Trophoblast cell (in vitro differentiated cells and primary cell): ENCODE measurements around the gene CD300LG.

ENCODE experiments used
- DNase-seq, 2 donors: peaks; one replicate each; pipeline ENCODE4 v3.0.0-alpha.2; 2016
- H2AFZ ChIP-seq: 2 replicates; pipeline ENCODE4 v1.6.1; 2013; ENCODE audit warnings: low read length, moderate library complexity, mild to moderate bottlenecking; ENCODE audit not compliant: insufficient read depth, poor library complexity
- H2AK5ac ChIP-seq: 2 replicates; pipeline ENCODE4 v1.6.1; 2013; ENCODE audit warnings: mild to moderate bottlenecking, low read length
- H2BK120ac ChIP-seq: 2 replicates; pipeline ENCODE4 v1.6.1; 2013; ENCODE audit warnings: low read length, mild to moderate bottlenecking, moderate library complexity; ENCODE audit not compliant: insufficient read depth, poor library complexity
- H2BK12ac ChIP-seq: 2 replicates; pipeline ENCODE4 v1.6.1; 2013; ENCODE audit warnings: mild to moderate bottlenecking, low read length, moderate library complexity
- H2BK5ac ChIP-seq: 2 replicates; pipeline ENCODE4 v1.6.1; 2013; ENCODE audit warnings: low read length, low read depth, moderate library complexity, mild to moderate bottlenecking; ENCODE audit not compliant: poor library complexity
- H3K14ac ChIP-seq: 2 replicates; pipeline ENCODE4 v1.6.1; 2013; ENCODE audit warnings: mild to moderate bottlenecking, low read length
- H3K18ac ChIP-seq: 2 replicates; pipeline ENCODE4 v1.6.1; 2013; ENCODE audit warnings: mild to moderate bottlenecking, low read length
- H3K23ac ChIP-seq: 2 replicates; pipeline ENCODE4 v1.6.1; 2013; ENCODE audit warnings: low read length
- H3K27ac ChIP-seq: 2 replicates; pipeline ENCODE4 v1.5.1; 2013; ENCODE audit warnings: low read depth, mild to moderate bottlenecking, inconsistent platforms, low read length, moderate library complexity
- H3K27me3 ChIP-seq: 2 replicates; pipeline ENCODE4 v1.6.1; 2013; ENCODE audit warnings: inconsistent platforms, mild to moderate bottlenecking, low read length, moderate library complexity; ENCODE audit not compliant: insufficient read depth
- H3K36me3 ChIP-seq, 2 experiments: 1 replicate in 1 of 2; 2 replicates in 1 of 2; pipeline ENCODE4 v1.6.1; 2013; ENCODE audit warnings: low read length in 2 of 2, mild to moderate bottlenecking in 2 of 2, moderate library complexity in 1 of 2; ENCODE audit not compliant: insufficient read depth in 2 of 2, control insufficient read depth in 1 of 2
- H3K4ac ChIP-seq: 2 replicates; pipeline ENCODE4 v1.6.1; 2013; ENCODE audit warnings: low read depth, mild to moderate bottlenecking, low read length, moderate library complexity
- H3K4me1 ChIP-seq, 2 experiments: 1 replicate in 1 of 2; 2 replicates in 1 of 2; pipeline ENCODE4 v1.6.1; 2013; ENCODE audit warnings: low read length in 2 of 2, mild to moderate bottlenecking in 2 of 2, moderate library complexity in 1 of 2; ENCODE audit not compliant: insufficient read depth in 2 of 2, control insufficient read depth in 1 of 2
- H3K4me2 ChIP-seq: 2 replicates; pipeline ENCODE4 v1.6.1; 2013; ENCODE audit warnings: inconsistent platforms, mild to moderate bottlenecking, low read length, moderate library complexity
- H3K4me3 ChIP-seq: 2 replicates; pipeline ENCODE4 v1.5.1; 2013; ENCODE audit warnings: mild to moderate bottlenecking, low read depth, low read length, inconsistent platforms
- H3K79me1 ChIP-seq: one replicate; pipeline ENCODE4 v1.6.1; 2013; ENCODE audit warnings: low read length
- H3K79me2 ChIP-seq: 2 replicates; pipeline ENCODE4 v1.6.1; 2013; ENCODE audit warnings: low read length, mild to moderate bottlenecking; ENCODE audit not compliant: control insufficient read depth, insufficient read depth, poor library complexity
- H3K9ac ChIP-seq: 2 replicates; pipeline ENCODE4 v1.6.1; 2013; ENCODE audit warnings: mild to moderate bottlenecking, low read length
- H3K9me3 ChIP-seq: 2 replicates; pipeline ENCODE4 v1.6.1; 2013; ENCODE audit warnings: low read depth, mild to moderate bottlenecking, control low read depth, inconsistent platforms, low read length; ENCODE audit not compliant: insufficient read depth
- H4K12ac ChIP-seq: 2 replicates; pipeline ENCODE4 v1.6.1; 2013; ENCODE audit warnings: low read depth, mild to moderate bottlenecking, low read length, moderate library complexity
- H4K8ac ChIP-seq: 2 replicates; pipeline ENCODE4 v1.6.1; 2013; ENCODE audit warnings: low read depth, mild to moderate bottlenecking, low read length, moderate library complexity
- H4K91ac ChIP-seq: one replicate; pipeline ENCODE4 v1.6.1; 2013; ENCODE audit warnings: low read depth, mild to moderate bottlenecking, low read length, moderate library complexity
- WGBS: extraction: QIAGEN DNeasy Blood & Tissue Kit; methylation state at CpG from one replicate; pipeline ENCODE4 v1.1.7; 2013; ENCODE audit warnings: missing lambda C conversion rate; ENCODE audit not compliant: insufficient read length, insufficient coverage; ENCODE audit errors: extremely low coverage; 5-methylcytosine and 5-hydroxymethylcytosine counted together

The CD300LG gene

GRCh38 chr17:43898446-43898845 lies 51.5 kb downstream of the CD300LG start:
- Histone ChIP-seq H3K36me3 (no peaks in the 10 kb centered on the region), H3K4me1 (peaks cover 3 to 13% of the 10 kb centered on the region in 2 experiments), H3K23ac (no peak overlapping the region), H3K18ac (no peak overlapping the region), H3K79me1 (no peaks in the 10 kb centered on the region), H3K27me3 (no peaks in the 10 kb centered on the region), H3K79me2 (no peaks in the 10 kb centered on the region), H4K91ac (no peak overlapping the region), H2AK5ac (no peak overlapping the region), H3K4me3 (no peak overlapping the region), H2BK5ac (no peak overlapping the region), H2BK12ac (no peak overlapping the region), H4K12ac (no peak overlapping the region), H3K27ac (no peak overlapping the region), H2BK120ac (no peak overlapping the region), H3K4ac (no peak overlapping the region), H3K4me2 (no peak overlapping the region), H3K9me3 (peaks cover 3% of the 10 kb centered on the region), H4K8ac (no peak overlapping the region), H3K9ac (no peak overlapping the region), H2AFZ (no peak overlapping the region), H3K14ac (no peak overlapping the region)
- WGBS, result no CpG with 5 or more reads among the region's 1 CpG
- no peak for DNase-seq

DNA sequence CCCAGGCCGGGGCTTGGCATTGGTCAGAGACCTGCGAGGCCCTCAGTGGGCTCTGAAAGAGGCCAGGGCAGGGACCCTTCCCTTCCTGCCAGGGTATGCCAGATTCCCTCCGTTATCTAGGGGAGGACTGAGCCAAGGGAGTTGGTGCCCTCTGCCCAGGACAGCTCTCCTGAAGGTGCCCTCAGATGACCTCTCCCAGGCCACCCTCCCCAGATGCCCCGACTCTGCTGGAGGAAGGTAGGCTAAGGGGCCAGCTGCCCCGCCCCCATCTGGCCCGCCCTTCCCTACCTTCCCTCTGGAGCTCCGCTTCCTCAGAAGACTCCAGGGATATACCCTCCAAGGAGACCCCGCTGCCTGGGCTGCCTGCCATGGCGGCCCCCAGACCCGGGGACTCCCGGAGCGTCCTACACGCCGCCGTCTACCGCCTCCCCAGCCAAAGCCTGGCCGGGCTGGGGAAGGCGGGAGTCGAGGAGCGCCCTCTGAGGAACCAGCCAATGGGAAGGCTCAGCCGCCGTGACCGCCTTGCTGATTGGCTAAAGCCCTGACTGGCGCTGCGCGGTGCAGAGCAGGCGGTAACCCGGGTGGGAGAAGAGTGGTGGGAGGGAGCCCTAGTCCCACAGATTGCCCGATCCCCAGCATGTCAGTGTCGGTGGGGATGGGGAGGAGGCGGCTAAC lies 53.3 kb downstream of the CD300LG start:
- peak; percentile 80 to 89 for DNase-seq
- no peak overlapping the region for H3K14ac ChIP-seq
- H3K79me1 ChIP-seq, result no peaks in the 10 kb centered on the region
- H3K18ac ChIP-seq, result no peak overlapping the region
- no peak overlapping the region for H2BK5ac ChIP-seq
- no peak overlapping the region for H4K91ac ChIP-seq
- WGBS, result no CpG with 5 or more reads among the region's 31 CpGs
- H3K4me3 ChIP-seq, result peak overlapping the region; percentile 63
- peaks cover 3% of the 10 kb centered on the region for H3K9me3 ChIP-seq
- no peaks in the 10 kb centered on the region for H3K79me2 ChIP-seq
- no peak overlapping the region for H3K27ac ChIP-seq
- peak overlapping the region; percentile 31 for H3K9ac ChIP-seq
- H2AFZ ChIP-seq, result peak overlapping the region; percentile 56
- H3K4ac ChIP-seq, result no peak overlapping the region
- no peaks in the 10 kb centered on the region for H3K27me3 ChIP-seq
- no peaks in the 10 kb centered on the region for H3K36me3 ChIP-seq
- H2BK120ac ChIP-seq, result no peak overlapping the region
- no peak overlapping the region for H4K12ac ChIP-seq
- no peak overlapping the region for H2AK5ac ChIP-seq
- H3K4me2 ChIP-seq, result peak overlapping the region; percentile 88
- peak overlapping the region; percentile 47 for H4K8ac ChIP-seq
- H3K23ac ChIP-seq, result no peak overlapping the region
- peaks cover 3 to 13% of the 10 kb centered on the region in 2 experiments for H3K4me1 ChIP-seq
- no peak overlapping the region for H2BK12ac ChIP-seq

GRCh38 chr17:43900858-43901754 lies 54.1 kb downstream of the CD300LG start:
- Histone ChIP-seq H3K79me1 (no peaks in the 10 kb centered on the region), H2BK120ac (no peak overlapping the region), H3K27ac (no peak overlapping the region), H3K9me3 (peaks cover 3% of the 10 kb centered on the region), H2AK5ac (no peak overlapping the region), H2BK5ac (no peak overlapping the region), H3K79me2 (no peaks in the 10 kb centered on the region), H3K4me3 (peak overlapping the region; percentile 63), H3K9ac (peak overlapping the region; percentile 31), H4K12ac (no peak overlapping the region), H3K36me3 (no peaks in the 10 kb centered on the region), H3K27me3 (peaks cover 7% of the 10 kb centered on the region), H3K4me2 (peak overlapping the region; percentile 88), H4K91ac (no peak overlapping the region), H3K14ac (no peak overlapping the region), H3K23ac (no peak overlapping the region), H4K8ac (peak overlapping the region; percentile 47), H2AFZ (peak overlapping the region; percentile 56), H3K4ac (no peak overlapping the region), H2BK12ac (no peak overlapping the region), H3K4me1 (peaks cover 3 to 13% of the 10 kb centered on the region in 2 experiments), H3K18ac (no peak overlapping the region)
- DNase-seq, result no peak
- no CpG with 5 or more reads among the region's 13 CpGs for WGBS

DNA sequence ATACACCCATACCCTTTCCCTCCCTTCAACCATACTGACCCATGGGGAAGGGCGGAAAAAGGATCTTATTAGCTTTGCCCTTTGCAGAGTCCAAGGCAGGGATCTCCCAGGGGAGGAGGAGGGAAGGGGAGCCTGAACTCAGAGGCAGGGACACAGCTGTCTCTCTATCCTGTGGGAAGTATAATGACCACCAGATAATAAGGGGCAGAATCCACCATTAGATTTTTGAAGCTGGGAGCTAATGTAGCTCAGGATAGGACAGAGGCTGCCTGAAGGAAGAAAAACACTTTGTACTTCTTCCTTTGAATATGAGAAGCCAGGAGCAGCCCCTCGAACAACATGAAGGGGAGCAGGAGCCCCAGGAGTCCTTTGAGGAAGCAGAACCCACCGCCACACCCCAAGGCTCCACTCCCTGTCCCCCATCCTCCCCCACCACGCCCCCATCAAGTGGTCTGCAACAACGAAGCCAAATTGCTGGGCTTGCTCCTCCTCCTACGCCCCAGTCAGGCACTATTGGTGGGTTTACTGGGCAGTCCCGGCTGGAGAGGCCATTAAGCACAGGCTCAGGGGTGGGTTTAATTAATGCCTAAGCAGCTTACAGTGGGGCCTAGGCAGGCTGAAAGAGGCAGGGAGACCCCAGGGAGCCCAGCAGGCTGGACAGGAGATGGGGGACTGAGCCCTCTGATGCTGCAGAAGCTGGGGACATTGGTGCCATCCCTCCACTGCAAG lies 55.0 kb downstream of the CD300LG start:
- no peak overlapping the region for H3K14ac ChIP-seq
- no peak overlapping the region for H3K4me3 ChIP-seq
- H3K4me1 ChIP-seq, result peaks cover 3 to 16% of the 10 kb centered on the region in 2 experiments
- H3K79me2 ChIP-seq, result no peaks in the 10 kb centered on the region
- H2BK5ac ChIP-seq, result no peak overlapping the region
- H4K91ac ChIP-seq, result no peak overlapping the region
- no peak overlapping the region for H3K27ac ChIP-seq
- no peak overlapping the region for H3K18ac ChIP-seq
- peaks cover 5% of the 10 kb centered on the region for H3K9me3 ChIP-seq
- no peaks in the 10 kb centered on the region for H3K79me1 ChIP-seq
- no peak overlapping the region for H4K8ac ChIP-seq
- H3K23ac ChIP-seq, result no peak overlapping the region
- no peak overlapping the region for H2BK12ac ChIP-seq
- no peak overlapping the region for H2AFZ ChIP-seq
- no peaks in the 10 kb centered on the region for H3K36me3 ChIP-seq
- peaks cover 16% of the 10 kb centered on the region for H3K27me3 ChIP-seq
- no peak overlapping the region for H2BK120ac ChIP-seq
- no CpG with 5 or more reads among the region's 7 CpGs for WGBS
- no peak for DNase-seq
- H3K9ac ChIP-seq, result no peak overlapping the region
- H3K4me2 ChIP-seq, result no peak overlapping the region
- H3K4ac ChIP-seq, result no peak overlapping the region
- no peak overlapping the region for H2AK5ac ChIP-seq
- no peak overlapping the region for H4K12ac ChIP-seq
